Measurements from ENCODE around the gene DUSP28. TPM values are rescaled to one million over a fixed set of nuclear protein-coding genes. Genes with fewer than 3 reads are reported as not detected.

Gene DUSP28
- total and polyA plus RNA-seq, 2 experiments from 2014 or later = 2.7 to 4.3 TPM

- TF ChIP-seq ZNF114 (CRISPR knock-in tag; IDR thresholded peaks at IDR 0.05) (no peak), ZNF462 (CRISPR knock-in tag; IDR thresholded peaks at IDR 0.05) (no peak), JUNB (IDR thresholded peaks at IDR 0.05; ENCODE audit: unreplicated experiment) (no peak), EZH2phosphoT487 (IDR thresholded peaks at IDR 0.05; ENCODE audit: unreplicated experiment) (no peak), ZNF331 (CRISPR knock-in tag; IDR thresholded peaks at IDR 0.05; ENCODE audit: low read depth) (no peak)
These were observed 26.2 kb downstream of the DUSP28 start, which contains the start of gene CAPN10 (continued) for GRCh38 chr2:240586198-240586918.

GRCh38 chr2:240586919-240587800, 27.0 kb downstream of the DUSP28 start:
- H3F3A ChIP-seq (replicated peaks; ENCODE audit: low read depth) = no peaks in the 10 kb centered on the region
- ATAC-seq (peak; percentile 41), DNase-seq (ENCODE audit: low spot score) (peak; percentile 77)
- Mint-ChIP-seq H3K27me3 (ENCODE audit: insufficient read depth, low read depth, poor library complexity) (peaks cover 19% of the 10 kb centered on the region), H3K4me1 (peaks cover 36% of the 10 kb centered on the region), H3K36me3 (ENCODE audit: low read depth) (peaks cover 6% of the 10 kb centered on the region; the same call in 2 of the 3 replicates), H3K9me3 (no peaks in the 10 kb centered on the region), H3K27ac (0 out of 2 replicates have a peak overlapping the region, but pooled peaks have one; percentile 31), H3K4me3 (peak overlapping the region; percentile 96)
- H3K36me3 ChIP-seq (ENCODE audit: insufficient read depth) = no peaks in the 10 kb centered on the region
- H3K9me2 ChIP-seq (ENCODE audit: insufficient read depth) = no peaks in the 10 kb centered on the region
- H3K4me2 ChIP-seq = peak overlapping the region; percentile 97
- H3K4me1 ChIP-seq (ENCODE audit: insufficient read depth) = peaks cover 20% of the 10 kb centered on the region
- peaks cover 83% of the 10 kb centered on the region for H3K79me2 ChIP-seq (replicated peaks; ENCODE audit: insufficient read depth)
- H2AFZ ChIP-seq = peak overlapping the region; percentile 66; the same call in 1 of the 2 replicates
- H3K4me3 ChIP-seq = peak overlapping the region; percentile 94
- no peak overlapping the region for H3K27ac ChIP-seq (ENCODE audit: low read depth)
- H4K20me1 ChIP-seq (replicated peaks; ENCODE audit: insufficient read depth) = peaks cover 26% of the 10 kb centered on the region
- no peaks in the 10 kb centered on the region for H3K27me3 ChIP-seq (ENCODE audit: insufficient read depth)
- no peak for TF ChIP-seq NANOG (IDR thresholded peaks at IDR 0.05; ENCODE audit: borderline replicate concordance)
- TF ChIP-seq ZNF331 (CRISPR knock-in tag; IDR thresholded peaks at IDR 0.05; ENCODE audit: low read depth) = no peak
- no peak for TF ChIP-seq CTCF (conservative IDR thresholded peaks at IDR 0.05; ENCODE audit: low read depth in 2 of 2)
- TF ChIP-seq STAT1 (IDR thresholded peaks at IDR 0.05; ENCODE audit: unreplicated experiment) = no peak
- no peak for TF ChIP-seq POLR2AphosphoS5 (IDR thresholded peaks at IDR 0.05; ENCODE audit: low read depth)
- no peak for TF ChIP-seq ETS1 (IDR thresholded peaks at IDR 0.05)
- TF ChIP-seq ZNF114 (CRISPR knock-in tag; IDR thresholded peaks at IDR 0.05) = no peak
- no peak for TF ChIP-seq JUNB (IDR thresholded peaks at IDR 0.05; ENCODE audit: unreplicated experiment)

Measured in GM23338 (cell line).